Measurements from ENCODE around the gene NARS2.

GRCh38 chr11:78420796-78421209 is 153.9 kb downstream of the NARS2 start:
- TF ChIP-seq CEBPB (IDR thresholded peaks at IDR 0.05) (no peak), NFIC (IDR thresholded peaks at IDR 0.05) (no peak)
